ENCODE measurements around the gene FKBP1B.

DNA sequence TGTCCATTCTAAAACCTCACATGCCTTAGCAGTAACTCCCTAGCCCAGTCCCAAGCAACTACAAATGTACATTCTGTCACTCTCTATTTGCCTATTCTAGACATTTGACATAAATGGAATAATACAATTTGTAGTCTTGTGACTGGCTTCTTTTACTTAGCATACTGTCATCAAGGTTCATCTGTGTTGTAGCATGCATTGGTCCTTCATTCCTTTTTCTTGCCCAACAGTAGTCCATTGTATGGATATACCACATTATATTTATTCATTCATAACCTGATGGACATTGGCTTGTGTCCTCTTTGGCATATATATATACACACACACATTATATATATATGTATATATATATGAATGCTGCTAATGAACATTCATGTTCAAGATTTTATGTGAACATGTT is 41.8 kb upstream of the FKBP1B start:
- TF ChIP-seq EP300 (IDR thresholded peaks at IDR 0.05) (no peak), POLR2AphosphoS5 (IDR thresholded peaks at IDR 0.05) (no peak), POLR2A (IDR thresholded peaks at IDR 0.05) (no peak)
- TF ChIP-seq, protein P1, sequence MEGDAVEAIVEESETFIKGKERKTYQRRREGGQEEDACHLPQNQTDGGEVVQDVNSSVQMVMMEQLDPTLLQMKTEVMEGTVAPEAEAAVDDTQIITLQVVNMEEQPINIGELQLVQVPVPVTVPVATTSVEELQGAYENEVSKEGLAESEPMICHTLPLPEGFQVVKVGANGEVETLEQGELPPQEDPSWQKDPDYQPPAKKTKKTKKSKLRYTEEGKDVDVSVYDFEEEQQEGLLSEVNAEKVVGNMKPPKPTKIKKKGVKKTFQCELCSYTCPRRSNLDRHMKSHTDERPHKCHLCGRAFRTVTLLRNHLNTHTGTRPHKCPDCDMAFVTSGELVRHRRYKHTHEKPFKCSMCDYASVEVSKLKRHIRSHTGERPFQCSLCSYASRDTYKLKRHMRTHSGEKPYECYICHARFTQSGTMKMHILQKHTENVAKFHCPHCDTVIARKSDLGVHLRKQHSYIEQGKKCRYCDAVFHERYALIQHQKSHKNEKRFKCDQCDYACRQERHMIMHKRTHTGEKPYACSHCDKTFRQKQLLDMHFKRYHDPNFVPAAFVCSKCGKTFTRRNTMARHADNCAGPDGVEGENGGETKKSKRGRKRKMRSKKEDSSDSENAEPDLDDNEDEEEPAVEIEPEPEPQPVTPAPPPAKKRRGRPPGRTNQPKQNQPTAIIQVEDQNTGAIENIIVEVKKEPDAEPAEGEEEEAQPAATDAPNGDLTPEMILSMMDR (IDR thresholded peaks at IDR 0.05) = no peak

Measured in upper lobe of left lung (tissue), 4 donors.